Measurements from ENCODE around the gene IAH1. TPM values are rescaled to one million over a fixed set of nuclear protein-coding genes. Genes with fewer than 3 reads are reported as not detected.

Gene IAH1
- total RNA-seq, 1 experiment from 2014 or later, result 39.3 TPM

DNA sequence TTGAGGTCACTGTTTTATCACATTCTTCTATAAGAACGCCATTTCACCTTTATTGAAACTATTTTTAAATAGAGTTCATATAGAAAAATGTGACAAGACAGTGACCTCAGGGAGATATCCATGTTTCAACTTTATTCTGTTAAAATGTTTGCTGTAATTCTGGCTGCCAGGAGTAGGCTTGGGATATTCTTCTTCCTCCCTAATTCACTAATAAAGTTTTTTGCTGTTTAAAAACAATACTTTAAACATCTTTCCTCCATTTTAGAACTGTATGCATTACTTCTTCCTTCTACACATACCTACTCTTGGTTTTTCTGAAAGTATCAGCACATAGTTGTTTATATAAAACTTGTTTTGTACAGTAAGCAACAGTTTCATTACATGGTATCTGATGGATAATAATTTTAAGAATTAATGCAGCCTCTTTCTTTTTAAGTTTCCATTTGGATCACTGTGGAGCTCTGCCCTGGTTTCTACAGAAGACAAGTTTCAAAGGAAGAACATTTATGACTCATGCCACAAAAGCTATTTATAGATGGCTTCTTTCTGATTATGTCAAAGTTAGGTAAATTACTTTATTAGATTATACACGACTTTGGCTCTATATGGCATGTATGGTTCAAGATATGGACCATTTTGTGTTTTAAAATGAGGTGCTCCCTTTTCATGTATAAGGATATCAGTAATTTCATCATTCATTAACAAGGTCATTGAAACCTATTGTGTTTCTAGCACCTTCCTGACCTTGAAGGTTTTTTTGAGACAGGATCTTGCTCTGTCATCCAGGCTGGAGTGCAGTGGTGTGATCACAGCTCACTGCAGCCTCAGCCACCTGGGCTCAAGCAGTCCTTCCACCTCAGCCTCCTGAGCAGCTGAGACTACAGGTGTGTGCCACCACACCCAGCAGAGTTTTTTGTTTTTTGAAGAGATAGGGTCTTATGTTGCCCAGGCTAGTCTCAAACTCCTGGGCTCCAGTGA lies 43.7 kb upstream of the IAH1 start:
- Histone ChIP-seq H3K9me3 (ENCODE audit: low read length) (no peaks in the 10 kb centered on the region), H3K4me2 (ENCODE audit: low read length) (no peak overlapping the region), H3K9ac (ENCODE audit: low read length) (no peak overlapping the region), H3K79me2 (ENCODE audit: low read length) (peaks cover 8% of the 10 kb centered on the region), H3K4me3 (ENCODE audit: low read length) (no peak overlapping the region), H3K27ac (ENCODE audit: low read length) (no peak overlapping the region), H3K4me1 (ENCODE audit: insufficient read depth, low read length) (peaks cover 21% of the 10 kb centered on the region; the same call in 1 of the 2 replicates), H2AFZ (ENCODE audit: low read length) (no peak overlapping the region), H4K20me1 (ENCODE audit: low read length) (no peaks in the 10 kb centered on the region), H3K9me2 (replicated peaks; ENCODE audit: low read length) (no peaks in the 10 kb centered on the region), H3F3A (ENCODE audit: low read length, unreplicated experiment) (no peaks in the 10 kb centered on the region), H3K36me3 (ENCODE audit: low read depth, low read length) (peaks cover 35% of the 10 kb centered on the region), H3K27me3 (ENCODE audit: low read length) (no peaks in the 10 kb centered on the region)
- intact Hi-C loops (cut with micrococcal nuclease), result no loop called here
- POLR2A ChIA-PET (ENCODE audit: unreplicated experiment), result no interaction called here
- BruUV-seq (replicated peaks), result no TSS peak
- no peak for TF ChIP-seq EZH2phosphoT487 (IDR thresholded peaks at IDR 0.05; ENCODE audit: borderline replicate concordance, low read length)
- no peak for DNase-seq
- CTCF ChIA-PET, result no interaction called here
- ATAC-seq, result peak; percentile 42; the same call in 1 of the 2 replicates

DNA sequence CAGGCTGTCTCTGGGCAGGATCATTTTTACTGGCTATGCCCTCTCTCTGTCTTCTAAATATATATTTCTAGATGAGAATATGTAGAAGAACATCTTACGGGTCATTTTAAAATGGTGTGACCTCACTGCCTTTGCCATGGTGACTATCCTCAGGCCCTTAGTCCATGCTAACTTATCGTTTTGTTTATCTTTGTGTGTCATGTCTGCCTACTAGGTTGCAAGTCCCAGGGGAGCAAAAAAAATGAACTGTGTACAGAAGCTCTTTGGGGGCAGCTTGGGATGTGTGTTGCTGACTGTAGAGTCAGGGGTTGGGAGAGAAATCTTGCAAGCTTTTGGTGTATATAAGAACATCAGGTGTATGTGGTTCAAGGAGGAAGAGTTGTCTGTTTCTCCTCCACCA lies 39.9 kb upstream of the IAH1 start:
- no peak overlapping the region for H3K4me3 ChIP-seq (ENCODE audit: low read length)
- H3K36me3 ChIP-seq (ENCODE audit: low read depth, low read length), result peaks cover 46% of the 10 kb centered on the region
- H3F3A ChIP-seq (ENCODE audit: low read length, unreplicated experiment), result no peaks in the 10 kb centered on the region
- intact Hi-C loops (cut with micrococcal nuclease), result no loop called here
- H3K79me2 ChIP-seq (ENCODE audit: low read length), result no peaks in the 10 kb centered on the region
- H3K4me1 ChIP-seq (ENCODE audit: insufficient read depth, low read length), result peaks cover 11% of the 10 kb centered on the region; the same call in 1 of the 2 replicates
- BruUV-seq (replicated peaks), result no TSS peak
- ATAC-seq (no peak), DNase-seq (no peak)
- ChIA-PET CTCF (no interaction called here), POLR2A (ENCODE audit: unreplicated experiment) (no interaction called here)
- TF ChIP-seq EZH2phosphoT487 (IDR thresholded peaks at IDR 0.05; ENCODE audit: borderline replicate concordance, low read length) (no peak), EZH2 (IDR thresholded peaks at IDR 0.05; ENCODE audit: low read length, unreplicated experiment) (no peak)
- TF ChIP-seq, protein P1, sequence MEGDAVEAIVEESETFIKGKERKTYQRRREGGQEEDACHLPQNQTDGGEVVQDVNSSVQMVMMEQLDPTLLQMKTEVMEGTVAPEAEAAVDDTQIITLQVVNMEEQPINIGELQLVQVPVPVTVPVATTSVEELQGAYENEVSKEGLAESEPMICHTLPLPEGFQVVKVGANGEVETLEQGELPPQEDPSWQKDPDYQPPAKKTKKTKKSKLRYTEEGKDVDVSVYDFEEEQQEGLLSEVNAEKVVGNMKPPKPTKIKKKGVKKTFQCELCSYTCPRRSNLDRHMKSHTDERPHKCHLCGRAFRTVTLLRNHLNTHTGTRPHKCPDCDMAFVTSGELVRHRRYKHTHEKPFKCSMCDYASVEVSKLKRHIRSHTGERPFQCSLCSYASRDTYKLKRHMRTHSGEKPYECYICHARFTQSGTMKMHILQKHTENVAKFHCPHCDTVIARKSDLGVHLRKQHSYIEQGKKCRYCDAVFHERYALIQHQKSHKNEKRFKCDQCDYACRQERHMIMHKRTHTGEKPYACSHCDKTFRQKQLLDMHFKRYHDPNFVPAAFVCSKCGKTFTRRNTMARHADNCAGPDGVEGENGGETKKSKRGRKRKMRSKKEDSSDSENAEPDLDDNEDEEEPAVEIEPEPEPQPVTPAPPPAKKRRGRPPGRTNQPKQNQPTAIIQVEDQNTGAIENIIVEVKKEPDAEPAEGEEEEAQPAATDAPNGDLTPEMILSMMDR (conservative IDR thresholded peaks at IDR 0.05; ENCODE audit: low read depth, low read length), result no peak
- H2AFZ ChIP-seq (ENCODE audit: low read length), result no peak overlapping the region
- H3K27me3 ChIP-seq (ENCODE audit: low read length), result no peaks in the 10 kb centered on the region
- no peaks in the 10 kb centered on the region for H4K20me1 ChIP-seq (ENCODE audit: low read length)
- H3K9ac ChIP-seq (ENCODE audit: low read length), result no peak overlapping the region
- H3K9me3 ChIP-seq (ENCODE audit: low read length), result no peaks in the 10 kb centered on the region
- H3K27ac ChIP-seq (ENCODE audit: low read length), result no peak overlapping the region
- no peak overlapping the region for H3K4me2 ChIP-seq (ENCODE audit: low read length)
- no peaks in the 10 kb centered on the region for H3K9me2 ChIP-seq (replicated peaks; ENCODE audit: low read length)

DNA sequence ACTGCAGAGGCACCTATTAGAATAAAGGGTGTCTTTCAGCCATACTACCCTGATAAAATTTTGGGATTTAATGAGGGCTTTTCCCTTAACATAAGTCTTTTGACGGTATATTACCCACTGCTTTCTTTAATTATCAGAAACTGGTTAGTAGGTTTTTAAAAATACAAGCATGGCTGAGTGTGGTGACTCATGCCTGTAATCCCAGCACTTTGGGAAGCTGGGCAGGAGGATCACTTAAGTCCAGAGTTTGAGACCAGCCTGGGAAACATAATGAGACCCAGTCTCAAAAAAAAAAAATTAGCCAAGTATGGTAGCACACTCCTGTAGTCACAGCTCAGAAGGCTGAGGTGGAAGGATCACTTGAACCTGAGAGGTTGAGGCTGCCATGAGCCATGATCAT lies 34.8 kb upstream of the IAH1 start:
- no peak for ATAC-seq
- POLR2A ChIA-PET (ENCODE audit: unreplicated experiment), result no interaction called here

More for the DNA sequence above, 34.8 kb upstream of the IAH1 start:
- no peaks in the 10 kb centered on the region for H3K27me3 ChIP-seq (ENCODE audit: low read length)
- no peaks in the 10 kb centered on the region for H4K20me1 ChIP-seq (ENCODE audit: low read length)
- no peaks in the 10 kb centered on the region for H3K79me2 ChIP-seq (ENCODE audit: low read length)
- H2AFZ ChIP-seq (ENCODE audit: low read length), result no peak overlapping the region
- DNase-seq, result no peak
- H3K9ac ChIP-seq (ENCODE audit: low read length), result no peak overlapping the region
- TF ChIP-seq, protein P1 (conservative IDR thresholded peaks at IDR 0.05; ENCODE audit: low read depth, low read length), result no peak
- TF ChIP-seq EZH2phosphoT487 (IDR thresholded peaks at IDR 0.05; ENCODE audit: borderline replicate concordance, low read length) (no peak), EZH2 (IDR thresholded peaks at IDR 0.05; ENCODE audit: low read length, unreplicated experiment) (no peak)
- 0 out of 2 replicates have a peak, but pooled peaks cover 4% of the 10 kb centered on the region for H3K4me1 ChIP-seq (ENCODE audit: insufficient read depth, low read length)
- no peaks in the 10 kb centered on the region for H3K9me2 ChIP-seq (replicated peaks; ENCODE audit: low read length)
- CTCF ChIA-PET, result no interaction called here
- no peak overlapping the region for H3K4me2 ChIP-seq (ENCODE audit: low read length)
- H3K36me3 ChIP-seq (ENCODE audit: low read depth, low read length), result peaks cover 46% of the 10 kb centered on the region
- no TSS peak for BruUV-seq (replicated peaks)
- H3K27ac ChIP-seq (ENCODE audit: low read length), result peak overlapping the region; percentile 48
- intact Hi-C loops (cut with micrococcal nuclease), result no loop called here
- no peak overlapping the region for H3K4me3 ChIP-seq (ENCODE audit: low read length)
- H3F3A ChIP-seq (ENCODE audit: low read length, unreplicated experiment), result no peaks in the 10 kb centered on the region
- no peaks in the 10 kb centered on the region for H3K9me3 ChIP-seq (ENCODE audit: low read length)
